ENCODE results near the gene SLC6A17. TPM values are rescaled to one million over a fixed set of nuclear protein-coding genes. Genes with fewer than 3 reads are reported as not detected.

The SLC6A17 gene
- total RNA-seq, 1 experiment from 2014 or later: 0.24 TPM

DNA sequence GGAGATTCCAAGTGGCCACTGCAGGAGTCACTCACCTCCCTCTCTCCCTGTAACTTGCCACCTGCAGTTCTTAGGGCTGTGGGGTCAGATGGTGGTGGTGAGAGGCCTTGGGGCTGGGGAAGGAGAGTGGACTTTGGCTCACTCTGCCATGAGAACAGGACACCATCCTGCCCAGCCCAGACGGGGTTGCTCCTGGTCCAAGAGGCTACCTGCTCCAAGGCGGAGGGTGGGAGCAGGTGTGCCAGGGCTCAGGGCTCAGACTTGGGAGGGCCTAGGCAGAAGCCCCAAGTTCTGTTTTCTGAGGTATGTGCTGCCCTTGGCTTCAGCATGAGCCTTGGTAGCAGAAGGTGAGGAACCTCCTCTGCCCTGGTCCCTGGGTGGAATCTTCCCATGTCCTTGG lies 48.5 kb downstream of the SLC6A17 start (continued):
- TF ChIP-seq ATF6 (CRISPR knock-in tag; IDR thresholded peaks at IDR 0.05) (no peak), E2F4 (CRISPR knock-in tag; IDR thresholded peaks at IDR 0.05; ENCODE audit: borderline replicate concordance, low read depth) (no peak), AR (CRISPR knock-in tag; IDR thresholded peaks at IDR 0.05) (no peak), FOXJ3 (CRISPR knock-in tag; IDR thresholded peaks at IDR 0.05; ENCODE audit: borderline replicate concordance) (no peak), ZNF219 (CRISPR knock-in tag; IDR thresholded peaks at IDR 0.05; ENCODE audit: borderline replicate concordance) (no peak), EMX1 (CRISPR knock-in tag; IDR thresholded peaks at IDR 0.05) (no peak)

- DNase-seq (ENCODE audit: low spot score): no peak
- TF ChIP-seq CREM (CRISPR knock-in tag; IDR thresholded peaks at IDR 0.05): no peak
- no peak for TF ChIP-seq ESRRA (CRISPR knock-in tag; IDR thresholded peaks at IDR 0.05; ENCODE audit: borderline replicate concordance)
- TF ChIP-seq HMGA2 (CRISPR knock-in tag; IDR thresholded peaks at IDR 0.05): no peak
- no peak for TF ChIP-seq ZNF423 (CRISPR knock-in tag; IDR thresholded peaks at IDR 0.05)
- TF ChIP-seq JUN (CRISPR knock-in tag; IDR thresholded peaks at IDR 0.05): no peak
- no peak for TF ChIP-seq ZNF263 (CRISPR knock-in tag; IDR thresholded peaks at IDR 0.05; ENCODE audit: low read depth)
- TF ChIP-seq NR1H2 (CRISPR knock-in tag; IDR thresholded peaks at IDR 0.05): no peak
- TF ChIP-seq ZNF317 (CRISPR knock-in tag; IDR thresholded peaks at IDR 0.05; ENCODE audit: borderline replicate concordance, low read depth): no peak
- TF ChIP-seq EMX1 (CRISPR knock-in tag; IDR thresholded peaks at IDR 0.05): no peak
- TF ChIP-seq, protein P1, sequence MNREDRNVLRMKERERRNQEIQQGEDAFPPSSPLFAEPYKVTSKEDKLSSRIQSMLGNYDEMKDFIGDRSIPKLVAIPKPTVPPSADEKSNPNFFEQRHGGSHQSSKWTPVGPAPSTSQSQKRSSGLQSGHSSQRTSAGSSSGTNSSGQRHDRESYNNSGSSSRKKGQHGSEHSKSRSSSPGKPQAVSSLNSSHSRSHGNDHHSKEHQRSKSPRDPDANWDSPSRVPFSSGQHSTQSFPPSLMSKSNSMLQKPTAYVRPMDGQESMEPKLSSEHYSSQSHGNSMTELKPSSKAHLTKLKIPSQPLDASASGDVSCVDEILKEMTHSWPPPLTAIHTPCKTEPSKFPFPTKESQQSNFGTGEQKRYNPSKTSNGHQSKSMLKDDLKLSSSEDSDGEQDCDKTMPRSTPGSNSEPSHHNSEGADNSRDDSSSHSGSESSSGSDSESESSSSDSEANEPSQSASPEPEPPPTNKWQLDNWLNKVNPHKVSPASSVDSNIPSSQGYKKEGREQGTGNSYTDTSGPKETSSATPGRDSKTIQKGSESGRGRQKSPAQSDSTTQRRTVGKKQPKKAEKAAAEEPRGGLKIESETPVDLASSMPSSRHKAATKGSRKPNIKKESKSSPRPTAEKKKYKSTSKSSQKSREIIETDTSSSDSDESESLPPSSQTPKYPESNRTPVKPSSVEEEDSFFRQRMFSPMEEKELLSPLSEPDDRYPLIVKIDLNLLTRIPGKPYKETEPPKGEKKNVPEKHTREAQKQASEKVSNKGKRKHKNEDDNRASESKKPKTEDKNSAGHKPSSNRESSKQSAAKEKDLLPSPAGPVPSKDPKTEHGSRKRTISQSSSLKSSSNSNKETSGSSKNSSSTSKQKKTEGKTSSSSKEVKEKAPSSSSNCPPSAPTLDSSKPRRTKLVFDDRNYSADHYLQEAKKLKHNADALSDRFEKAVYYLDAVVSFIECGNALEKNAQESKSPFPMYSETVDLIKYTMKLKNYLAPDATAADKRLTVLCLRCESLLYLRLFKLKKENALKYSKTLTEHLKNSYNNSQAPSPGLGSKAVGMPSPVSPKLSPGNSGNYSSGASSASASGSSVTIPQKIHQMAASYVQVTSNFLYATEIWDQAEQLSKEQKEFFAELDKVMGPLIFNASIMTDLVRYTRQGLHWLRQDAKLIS (CRISPR knock-in tag; IDR thresholded peaks at IDR 0.05; ENCODE audit: borderline replicate concordance): no peak
- TF ChIP-seq ATF1 (CRISPR knock-in tag; IDR thresholded peaks at IDR 0.05): no peak
- no peak for TF ChIP-seq ZBTB21 (CRISPR knock-in tag; IDR thresholded peaks at IDR 0.05; ENCODE audit: borderline replicate concordance)
- POLR2A ChIA-PET: no interaction called here
- Mint-ChIP-seq H3K4me3 (no peak overlapping the region), H3K36me3 (no peaks in the 10 kb centered on the region), H3K27ac (no peak overlapping the region), H3K4me1 (peaks cover 6% of the 10 kb centered on the region; the same call in 1 of the 2 replicates), H3K27me3 (ENCODE audit: low read depth) (no peaks in the 10 kb centered on the region), H3K9me3 (no peaks in the 10 kb centered on the region)
- CTCF ChIA-PET: interaction anchor here (0.7 to 5.7 kb wide), 7 partner anchors 94 to 296 kb away, joined by 4 to 77 read pairs (median 6); no protein-coding TSS in a partner anchor
- no peak for ATAC-seq
Measured at GRCh38 chr1:110200190-110200589, 49.9 kb downstream of the SLC6A17 start.
